ENCODE data around the gene ANTXR1. TPM values are rescaled to one million over a fixed set of nuclear protein-coding genes. Genes with fewer than 3 reads are reported as not detected.

ANTXR1 gene
- total RNA-seq, 4 donors from 2014 or later = 63.0 to 134 (median 113) TPM

GRCh38 chr2:69191634-69192033 is 178.7 kb downstream of the ANTXR1 start:
- Histone ChIP-seq H3K4me1 (peaks cover 3 to 7% of the 10 kb centered on the region in 2 donors), H3K27me3 (no peaks in the 10 kb centered on the region), H3K27ac (peak overlapping the region; percentile 8 to 74), H3K4me3 (no peak overlapping the region), H3K36me3 (no peaks in the 10 kb centered on the region), H3K9me3 (no peaks in the 10 kb centered on the region)
- no peak for TF ChIP-seq POLR2A (IDR thresholded peaks at IDR 0.05)
- DNase-seq = no peak
- intact Hi-C loops (cut with DNase I; ENCODE audit: low total_unique reads) = no loop called here

- no peak for DNase-seq
- Histone ChIP-seq H3K27me3 (no peaks in the 10 kb centered on the region), H3K4me3 (no peak overlapping the region), H3K36me3 (no peaks in the 10 kb centered on the region), H3K27ac (peak overlapping the region in 1 of 2 donors; percentile 74), H3K9me3 (no peaks in the 10 kb centered on the region), H3K4me1 (peaks cover 3 to 12% of the 10 kb centered on the region in 2 donors)
- no peak for TF ChIP-seq POLR2A (IDR thresholded peaks at IDR 0.05)
- TF ChIP-seq, protein P1, sequence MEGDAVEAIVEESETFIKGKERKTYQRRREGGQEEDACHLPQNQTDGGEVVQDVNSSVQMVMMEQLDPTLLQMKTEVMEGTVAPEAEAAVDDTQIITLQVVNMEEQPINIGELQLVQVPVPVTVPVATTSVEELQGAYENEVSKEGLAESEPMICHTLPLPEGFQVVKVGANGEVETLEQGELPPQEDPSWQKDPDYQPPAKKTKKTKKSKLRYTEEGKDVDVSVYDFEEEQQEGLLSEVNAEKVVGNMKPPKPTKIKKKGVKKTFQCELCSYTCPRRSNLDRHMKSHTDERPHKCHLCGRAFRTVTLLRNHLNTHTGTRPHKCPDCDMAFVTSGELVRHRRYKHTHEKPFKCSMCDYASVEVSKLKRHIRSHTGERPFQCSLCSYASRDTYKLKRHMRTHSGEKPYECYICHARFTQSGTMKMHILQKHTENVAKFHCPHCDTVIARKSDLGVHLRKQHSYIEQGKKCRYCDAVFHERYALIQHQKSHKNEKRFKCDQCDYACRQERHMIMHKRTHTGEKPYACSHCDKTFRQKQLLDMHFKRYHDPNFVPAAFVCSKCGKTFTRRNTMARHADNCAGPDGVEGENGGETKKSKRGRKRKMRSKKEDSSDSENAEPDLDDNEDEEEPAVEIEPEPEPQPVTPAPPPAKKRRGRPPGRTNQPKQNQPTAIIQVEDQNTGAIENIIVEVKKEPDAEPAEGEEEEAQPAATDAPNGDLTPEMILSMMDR (IDR thresholded peaks at IDR 0.05) = no peak
- intact Hi-C loops (cut with DNase I; ENCODE audit: low total_unique reads) = no loop called here
Observed at GRCh38 chr2:69192176-69192945, 179.4 kb downstream of the ANTXR1 start.

DNA sequence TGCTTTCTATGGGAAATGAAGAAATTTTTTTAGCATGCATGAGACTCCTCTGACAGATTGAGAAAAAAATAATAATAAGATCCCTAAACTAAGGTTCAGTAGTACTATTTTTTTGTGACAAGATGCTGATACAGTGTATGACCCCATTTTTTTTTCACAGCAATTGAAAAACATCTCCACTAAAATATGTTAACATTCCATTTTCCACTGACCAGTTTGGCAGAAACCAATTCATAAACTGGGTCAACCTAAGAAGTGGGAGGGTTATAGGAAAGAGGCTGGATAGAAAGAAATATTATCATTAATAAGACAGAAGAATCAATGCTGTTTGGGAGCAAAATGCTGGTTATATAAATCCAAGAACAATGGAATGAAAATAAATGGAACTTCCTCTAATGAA is 182.7 kb downstream of the ANTXR1 start:
- H3K4me1 ChIP-seq = peaks cover 10 to 12% of the 10 kb centered on the region in 2 donors
- H3K36me3 ChIP-seq = no peaks in the 10 kb centered on the region
- no peaks in the 10 kb centered on the region for H3K27me3 ChIP-seq
- peak overlapping the region; percentile 85 to 86 for H3K27ac ChIP-seq
- H3K4me3 ChIP-seq = no peak overlapping the region
- no peak for DNase-seq
- TF ChIP-seq POLR2A (IDR thresholded peaks at IDR 0.05) = no peak
- TF ChIP-seq, protein P1 (IDR thresholded peaks at IDR 0.05) = no peak
- H3K9me3 ChIP-seq = no peaks in the 10 kb centered on the region
- intact Hi-C loops (cut with DNase I; ENCODE audit: low total_unique reads) = no loop called here

GRCh38 chr2:69196327-69197117 is 183.5 kb downstream of the ANTXR1 start:
- no peaks in the 10 kb centered on the region for H3K9me3 ChIP-seq
- TF ChIP-seq POLR2A (IDR thresholded peaks at IDR 0.05) = no peak
- TF ChIP-seq, protein P1 (IDR thresholded peaks at IDR 0.05) = no peak
- H3K27ac ChIP-seq = peak overlapping the region; percentile 85 to 86
- H3K4me1 ChIP-seq = peaks cover 12% of the 10 kb centered on the region in 2 donors
- DNase-seq = peak in 1 of 2 donors; percentile 62
- H3K27me3 ChIP-seq = no peaks in the 10 kb centered on the region
- intact Hi-C loops (cut with DNase I; ENCODE audit: low total_unique reads) = no loop called here
- H3K4me3 ChIP-seq = no peak overlapping the region
- H3K36me3 ChIP-seq = no peaks in the 10 kb centered on the region

GRCh38 chr2:69200107-69200520 is 187.1 kb downstream of the ANTXR1 start:
- no peaks in the 10 kb centered on the region for H3K27me3 ChIP-seq
- no peak overlapping the region for H3K4me3 ChIP-seq
- intact Hi-C loops (cut with DNase I; ENCODE audit: low total_unique reads) = no loop called here
- peak in 1 of 2 donors; percentile 71 for DNase-seq
- H3K36me3 ChIP-seq = no peaks in the 10 kb centered on the region
- H3K27ac ChIP-seq = peak overlapping the region; percentile 72 to 86
- no peak for TF ChIP-seq POLR2A (IDR thresholded peaks at IDR 0.05)
- TF ChIP-seq, protein P1 (IDR thresholded peaks at IDR 0.05) = no peak
- peaks cover 12% of the 10 kb centered on the region in 2 donors for H3K4me1 ChIP-seq
- H3K9me3 ChIP-seq = no peaks in the 10 kb centered on the region

Data from uterus (tissue), 4 donors.